Lower lobe of right lung (tissue), 2 donors: Measurements from ENCODE around the gene AFF3. TPM values are rescaled to one million over a fixed set of nuclear protein-coding genes. Genes with fewer than 3 reads are reported as not detected.

Experiments
- ATAC-seq, 2 donors: fragments of 200-7000 bp; cut with Tn5 transposase; one replicate each; pipeline ENCODE4 v1.9.1; 2020 to 2022; ENCODE audit warnings: mild to moderate bottlenecking in 2 of 2, moderate library complexity in 2 of 2
- DNase-seq: peaks from one replicate; pipeline ENCODE4 v3.0.0-alpha.2; 2020
- H3K27ac ChIP-seq: fragments of 200-600 bp; one replicate; pipeline ENCODE4 v1.8.0; 2022
- H3K27me3 ChIP-seq: fragments of 200-600 bp; one replicate; pipeline ENCODE4 v1.8.0; 2022; ENCODE audit warnings: low read depth
- H3K36me3 ChIP-seq: fragments of 200-600 bp; one replicate; pipeline ENCODE4 v1.8.0; 2022; ENCODE audit warnings: mild to moderate bottlenecking
- H3K4me1 ChIP-seq: fragments of 200-600 bp; one replicate; pipeline ENCODE4 v1.8.0; 2022
- H3K4me3 ChIP-seq: fragments of 200-600 bp; one replicate; pipeline ENCODE4 v1.8.0; 2022; ENCODE audit warnings: mild to moderate bottlenecking
- H3K9me3 ChIP-seq: fragments of 200-600 bp; one replicate; pipeline ENCODE4 v1.8.0; 2022
- CTCF ChIP-seq: fragments of 200-600 bp; IDR thresholded peaks from one replicate; pipeline ENCODE4 v1.8.0; 2022; ENCODE audit warnings: antibody characterized with exemption, mild to moderate bottlenecking
- intact Hi-C: fragments of 100-400 bp; cut with DNase I; formaldehyde crosslinking; loops from one replicate; pipeline ENCODE4 v1.11.0; 2022
- total RNA-seq: library from RNA; stranded (reverse); fragmentation: NEBNext Ultra II Directional; extraction: Animal tissue kit (Norgen Biotek cat#: 25700); gene quantifications from one replicate; pipeline ENCODE4 v1.2.1, GENCODE V29; 2021
- donor health status: DM: no; HTN: yes; CAD: no; lungs with severe emphysema.

Gene AFF3
- total RNA-seq, 1 donor from 2014 or later = 57.3 TPM

- intact Hi-C loops = no loop called here
- Histone ChIP-seq H3K36me3 (no peaks in the 10 kb centered on the region), H3K9me3 (no peaks in the 10 kb centered on the region), H3K4me1 (peaks cover under 1% of the 10 kb centered on the region), H3K27me3 (no peaks in the 10 kb centered on the region), H3K4me3 (no peak overlapping the region), H3K27ac (no peak overlapping the region)
- ATAC-seq (no peak), DNase-seq (no peak)
- TF ChIP-seq CTCF = no peak
Measured at GRCh38 chr2:99876956-99877355, 265.4 kb downstream of the AFF3 start.

DNA sequence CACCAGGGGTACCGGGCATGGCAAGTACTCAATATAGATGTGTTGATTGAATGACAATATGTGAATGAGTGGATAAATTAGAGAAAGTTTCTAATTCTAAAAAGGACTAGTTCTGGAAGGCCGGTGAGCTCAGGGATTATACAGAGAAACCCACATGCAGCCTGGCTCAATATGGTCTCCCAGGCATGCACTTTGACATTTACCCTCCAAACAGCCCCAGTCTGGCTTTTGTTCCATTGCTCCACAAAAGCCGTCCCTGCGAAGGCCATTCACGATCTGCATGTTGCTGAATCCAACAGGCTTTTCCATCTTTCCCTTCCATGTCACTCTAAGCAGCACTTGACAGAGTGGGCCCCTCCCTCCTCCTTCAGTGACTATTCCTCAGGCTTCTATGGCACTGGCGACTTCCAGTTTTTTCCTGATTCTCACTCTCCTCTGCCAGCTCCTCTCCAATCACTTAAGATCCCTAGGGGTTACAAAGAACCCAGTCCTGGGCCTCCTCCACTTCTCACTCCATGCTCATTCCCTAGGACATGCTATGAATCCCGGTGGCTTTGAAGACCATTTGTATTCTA is 266.7 kb downstream of the AFF3 start:
- Histone ChIP-seq H3K36me3 (no peaks in the 10 kb centered on the region), H3K27ac (no peak overlapping the region), H3K4me3 (no peak overlapping the region), H3K27me3 (no peaks in the 10 kb centered on the region), H3K9me3 (no peaks in the 10 kb centered on the region), H3K4me1 (no peaks in the 10 kb centered on the region)
- no peak for TF ChIP-seq CTCF
- no peak for ATAC-seq
- no peak for DNase-seq
- intact Hi-C loops = no loop called here

DNA sequence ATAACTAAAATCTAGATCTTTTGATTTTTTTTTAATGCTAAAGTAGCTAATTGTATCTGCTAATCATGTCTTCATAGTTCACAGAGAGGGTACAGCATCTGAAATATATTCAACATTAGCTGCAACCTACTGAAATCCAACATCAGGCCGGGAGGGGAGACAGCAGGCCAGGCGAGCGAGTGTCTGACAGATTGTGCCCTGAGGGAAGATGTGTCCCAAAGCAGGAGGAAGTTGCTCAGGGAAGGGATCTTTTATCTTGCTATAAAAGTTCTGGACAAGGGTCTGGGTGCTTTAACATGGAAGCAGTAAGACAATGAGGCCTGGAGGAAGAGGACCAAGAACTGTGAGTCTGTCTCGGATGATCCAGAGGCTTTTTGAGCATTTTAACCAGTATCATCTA is 274.1 kb downstream of the AFF3 start:
- no peak for ATAC-seq
- H3K9me3 ChIP-seq = no peaks in the 10 kb centered on the region
- DNase-seq = no peak
- peaks cover 13% of the 10 kb centered on the region for H3K4me1 ChIP-seq
- no peaks in the 10 kb centered on the region for H3K27me3 ChIP-seq
- H3K27ac ChIP-seq = no peak overlapping the region
- intact Hi-C loops = no loop called here
- TF ChIP-seq CTCF = no peak
- no peaks in the 10 kb centered on the region for H3K36me3 ChIP-seq
- H3K4me3 ChIP-seq = no peak overlapping the region

DNA sequence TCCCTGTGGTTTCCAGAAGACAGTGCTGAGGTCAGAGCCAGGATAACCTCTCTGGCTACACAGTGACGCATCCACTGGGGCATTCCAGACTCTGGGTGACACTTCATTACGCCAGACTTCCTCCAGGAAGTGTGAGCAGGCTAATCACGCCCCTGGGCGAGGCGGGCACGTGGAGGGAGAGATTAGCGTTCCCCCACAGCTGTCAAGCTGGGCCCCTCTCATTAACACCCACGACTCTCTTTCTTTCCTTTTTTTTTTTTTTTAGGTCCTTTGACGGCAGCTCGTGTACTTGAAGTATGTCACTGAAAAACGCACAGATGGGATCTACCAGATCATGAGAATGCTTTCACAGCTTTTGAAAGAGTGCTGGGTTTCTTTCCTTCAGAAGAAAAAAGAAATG is 274.6 kb downstream of the AFF3 start:
- TF ChIP-seq CTCF = no peak
- H3K27ac ChIP-seq = no peak overlapping the region
- DNase-seq (no peak), ATAC-seq (peak; percentile 32 to 42)
- intact Hi-C loops = no loop called here
- no peaks in the 10 kb centered on the region for H3K9me3 ChIP-seq
- no peaks in the 10 kb centered on the region for H3K27me3 ChIP-seq
- peaks cover 13% of the 10 kb centered on the region for H3K4me1 ChIP-seq
- H3K36me3 ChIP-seq = no peaks in the 10 kb centered on the region
- no peak overlapping the region for H3K4me3 ChIP-seq

- DNase-seq (no peak), ATAC-seq (no peak)
- Histone ChIP-seq H3K4me3 (no peak overlapping the region), H3K4me1 (peaks cover 27% of the 10 kb centered on the region), H3K36me3 (no peaks in the 10 kb centered on the region), H3K9me3 (no peaks in the 10 kb centered on the region), H3K27me3 (no peaks in the 10 kb centered on the region), H3K27ac (no peak overlapping the region)
- no peak for TF ChIP-seq CTCF
- intact Hi-C loops = no loop called here
Measured at GRCh38 chr2:99865818-99866676, 276.3 kb downstream of the AFF3 start.
